Activated CD4-positive, alpha-beta T cell treated with anti-CD3 and anti-CD28 coated beads, Interleukin-2, amount 50 U/mL, for 48 hours (primary cell): ENCODE measurements around the gene NIPAL4.
"Not testable (repeated sequence)": the region's sequence is repeated elsewhere in the genome, so short reads cannot be mapped to it uniquely, and the experiment has no call there.

ENCODE experiments used
- DNase-seq, 2 experiments: peaks; one replicate each; pipeline ENCODE4 v3.0.0-alpha.2; 2020

NIPAL4 gene

DNA sequence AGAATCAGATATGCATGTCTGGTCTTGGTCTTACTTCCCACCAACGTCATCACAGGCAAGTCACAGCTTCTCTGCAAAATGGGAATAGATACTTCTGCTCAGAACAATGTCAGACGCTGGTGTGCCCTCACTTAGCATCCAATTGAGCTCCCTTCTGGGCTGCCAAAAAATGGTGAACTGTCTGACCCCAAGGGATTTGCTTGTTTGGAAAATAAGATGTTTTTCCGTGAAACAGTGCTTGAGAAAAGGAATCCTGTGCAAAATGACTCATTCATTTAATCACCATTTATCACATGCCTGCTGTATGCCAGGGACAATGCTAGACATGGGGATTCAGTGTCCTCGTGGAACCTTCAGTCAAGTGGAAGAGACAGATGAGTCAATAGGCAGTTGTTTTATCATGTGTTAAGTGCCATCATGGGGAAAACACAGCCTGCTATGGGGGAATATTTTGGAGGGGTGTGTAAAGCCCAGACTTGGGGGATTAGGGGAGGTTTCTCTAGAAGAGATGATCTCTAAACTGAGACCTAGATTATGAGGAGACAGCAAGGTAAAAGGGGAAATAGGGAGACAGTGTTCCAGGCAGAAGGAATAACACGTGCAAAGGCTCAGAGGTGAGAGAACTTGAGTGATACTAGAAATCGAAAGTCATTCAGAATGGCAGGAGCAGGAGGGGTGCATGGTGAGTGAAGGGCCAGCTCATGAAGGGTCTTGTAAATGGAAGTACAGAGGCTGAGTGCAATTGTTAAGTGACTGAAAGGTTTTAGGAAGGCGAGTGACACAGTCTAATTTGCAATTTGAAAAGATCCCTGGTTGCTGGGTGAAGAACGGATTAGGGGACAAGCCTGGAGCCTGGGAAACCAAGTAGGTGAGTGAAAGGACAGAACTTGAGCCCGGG lies 3.9 kb downstream of the NIPAL4 start:
- DNase-seq = no peak

GRCh38 chr5:157464519-157465171 lies 4.6 kb downstream of the NIPAL4 start:
- DNase-seq = peak; percentile 70 to 80

GRCh38 chr5:157468293-157468965 lies 8.4 kb downstream of the NIPAL4 start:
- DNase-seq = no peak

DNA sequence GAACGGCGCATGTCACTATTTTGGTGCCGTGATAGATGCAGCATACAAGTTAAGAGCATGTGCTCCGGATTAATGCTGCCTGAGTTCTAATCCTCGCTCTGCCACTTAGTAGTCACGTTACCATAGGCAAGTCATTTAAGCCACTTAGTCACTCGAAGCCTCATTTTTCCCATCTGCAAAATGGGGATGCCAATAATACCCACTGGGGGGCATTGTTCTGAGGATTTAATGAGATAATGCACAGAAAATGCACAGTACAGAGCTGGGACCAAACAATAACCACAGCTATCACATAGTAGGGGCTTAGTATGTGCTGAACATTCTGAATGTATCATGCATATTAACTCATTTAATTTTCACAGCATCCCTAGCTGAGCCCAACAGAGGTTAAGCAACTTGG lies 9.1 kb downstream of the NIPAL4 start:
- DNase-seq = no peak

- DNase-seq = no peak
Measured at GRCh38 chr5:157469687-157470086, 9.7 kb downstream of the NIPAL4 start.

DNA sequence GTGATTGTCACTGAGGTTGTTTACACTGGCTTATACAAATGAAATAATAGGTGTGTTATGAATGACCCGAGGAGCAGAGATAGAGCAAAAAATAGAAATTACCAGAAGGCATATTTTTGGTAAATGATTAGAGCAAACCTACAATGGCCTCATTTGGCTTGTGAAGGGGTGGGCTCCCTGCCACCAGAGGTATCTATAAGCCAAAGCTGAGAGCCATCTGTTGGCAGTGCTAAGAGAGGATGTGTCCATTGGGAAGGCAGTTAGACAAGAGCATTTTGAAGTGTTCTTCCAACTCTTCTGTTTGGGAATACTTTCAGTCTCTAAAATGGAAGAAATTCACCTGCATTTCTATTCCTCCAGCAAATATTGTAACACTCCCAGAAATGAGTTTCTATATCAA lies 10.6 kb downstream of the NIPAL4 start:
- DNase-seq = no peak

- DNase-seq = peak; percentile 40 to 50
Measured at GRCh38 chr5:157471709-157472108, 11.7 kb downstream of the NIPAL4 start.

DNA sequence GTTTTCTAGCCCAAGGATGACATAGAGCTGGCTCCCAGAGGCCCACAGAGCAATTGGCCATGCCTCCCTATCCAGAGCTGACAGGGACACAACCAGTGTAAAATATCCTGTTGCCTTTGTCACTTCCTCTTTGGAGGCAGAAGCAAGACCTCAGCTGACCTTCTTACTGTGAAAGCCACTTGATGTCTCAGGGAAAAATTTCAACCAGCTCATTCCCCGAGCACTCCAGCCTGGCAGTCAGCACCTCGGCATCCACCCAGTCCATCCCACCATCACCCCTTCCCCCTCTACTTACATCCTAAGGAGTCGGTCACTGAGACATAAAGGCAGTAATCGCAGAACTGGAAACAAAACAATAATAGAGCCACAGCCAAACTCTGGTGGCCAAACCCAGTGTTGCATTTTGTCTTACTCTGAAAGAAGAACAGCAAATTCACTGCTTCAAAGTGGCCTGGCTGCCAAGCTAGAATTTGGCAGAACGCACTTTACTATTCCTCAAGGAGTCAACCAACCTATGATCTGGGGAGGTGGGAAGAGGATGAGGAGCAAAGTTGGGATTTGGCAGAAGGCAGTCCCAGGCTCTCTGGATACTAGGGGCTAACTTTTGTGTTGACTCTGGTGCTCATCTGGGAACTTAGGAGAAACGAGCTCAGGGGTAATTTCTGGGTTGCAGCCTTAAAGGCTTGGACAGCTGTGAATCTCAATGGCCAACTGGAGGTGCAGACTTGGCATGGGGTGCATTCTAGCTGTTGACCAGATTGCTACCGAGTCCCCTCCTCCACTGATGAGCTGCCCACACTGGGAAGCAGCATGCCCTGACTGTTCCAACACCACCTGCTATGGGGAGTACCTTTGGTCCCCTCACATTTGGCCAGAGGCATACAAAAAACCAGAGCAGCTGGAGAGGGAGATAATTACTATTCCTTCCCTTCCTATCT lies 13.6 kb downstream of the NIPAL4 start:
- no peak for DNase-seq

DNA sequence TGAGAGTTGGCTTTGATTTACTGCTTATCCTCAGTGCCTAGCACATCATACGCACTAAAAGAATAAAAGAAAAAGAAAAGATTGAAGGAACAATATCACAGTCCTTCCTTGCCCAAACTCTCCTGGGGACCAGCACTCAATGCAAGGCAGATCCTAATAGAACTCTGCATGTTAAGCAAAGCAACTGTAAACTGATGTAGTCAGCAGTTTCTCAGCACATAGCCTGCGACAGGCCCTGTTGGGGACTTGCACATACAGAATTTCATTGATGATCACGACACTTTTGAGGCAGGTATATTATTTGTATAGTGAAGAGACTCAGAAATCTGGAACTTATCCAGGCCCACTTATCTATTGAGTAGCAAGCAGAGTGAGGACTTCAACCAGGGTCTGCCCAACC lies 15.4 kb downstream of the NIPAL4 start:
- DNase-seq = no peak

DNA sequence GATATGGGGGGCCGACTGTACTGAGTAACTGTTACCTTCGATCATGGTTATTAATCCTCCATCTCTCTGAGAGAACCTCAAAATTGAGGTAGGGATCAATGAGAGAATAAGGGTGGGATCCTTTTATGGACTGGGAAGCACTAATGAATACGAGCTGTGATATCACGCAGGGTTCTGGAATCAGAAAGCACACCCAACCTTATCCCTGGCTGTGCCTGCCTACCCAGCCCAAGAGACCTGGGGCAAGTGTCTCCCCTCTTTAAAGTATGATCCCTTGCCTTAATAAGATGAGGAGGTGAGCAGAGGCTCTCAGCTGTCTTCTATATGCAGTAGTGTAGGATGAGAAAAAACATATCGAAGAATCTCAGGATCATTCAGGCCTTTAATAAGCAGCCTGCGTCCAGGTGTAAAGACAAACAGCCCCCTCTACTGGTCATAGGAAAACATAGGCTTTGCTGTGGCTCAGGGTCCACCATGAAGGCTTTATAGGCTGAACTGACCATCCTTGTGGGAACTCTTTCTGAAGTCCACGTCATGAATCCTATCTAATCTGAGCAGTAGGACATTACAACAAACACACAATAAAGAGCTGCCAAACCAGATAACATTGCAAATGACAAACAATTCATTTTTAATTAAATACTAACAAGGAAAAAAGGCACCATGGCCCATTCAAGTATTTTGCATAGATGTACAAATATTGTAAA lies 16.8 kb downstream of the NIPAL4 start:
- DNase-seq = peak; percentile 13 to 24

DNA sequence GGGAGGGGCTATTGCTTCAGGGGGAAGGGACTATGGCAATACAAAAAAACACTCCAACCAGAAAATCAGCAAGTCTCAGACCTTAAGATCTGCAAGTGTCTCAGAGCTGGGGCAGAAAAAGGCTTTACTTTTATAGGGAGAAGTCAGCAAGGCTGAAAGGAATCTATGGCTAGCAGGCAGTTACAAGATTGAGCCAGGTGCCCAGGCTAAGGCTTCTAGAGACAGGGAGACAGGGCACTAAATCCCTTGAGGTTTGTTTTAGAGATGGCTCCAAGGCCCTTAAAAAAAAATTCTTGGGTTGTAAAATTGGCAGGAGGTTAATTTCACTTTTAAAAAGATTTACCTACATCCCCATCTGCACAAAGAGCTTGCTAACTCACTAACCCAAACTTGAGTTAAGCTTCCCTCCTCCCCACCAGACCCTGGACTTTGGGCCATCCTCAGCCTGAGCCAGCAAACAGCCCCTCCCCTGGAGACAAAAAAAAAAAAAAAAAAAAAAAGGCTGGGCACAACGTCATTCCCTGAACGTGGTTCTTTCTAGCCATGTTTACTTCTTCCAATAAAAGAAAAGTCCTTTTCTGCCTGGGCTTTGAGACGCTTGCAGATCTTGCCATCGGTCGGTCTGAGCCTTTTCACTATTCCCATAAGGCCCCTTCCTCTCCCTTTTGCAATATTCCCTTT lies 17.9 kb downstream of the NIPAL4 start:
- no peak for DNase-seq

GRCh38 chr5:157478726-157479125 lies 18.7 kb downstream of the NIPAL4 start:
- DNase-seq = no peak

GRCh38 chr5:157479166-157479565 lies 19.2 kb downstream of the NIPAL4 start:
- DNase-seq = no peak

- no peak for DNase-seq
Measured at GRCh38 chr5:157479612-157480510, 19.8 kb downstream of the NIPAL4 start.

- no peak for DNase-seq
Measured at GRCh38 chr5:157481265-157481664, 21.3 kb downstream of the NIPAL4 start.

- DNase-seq = no peak
Measured at GRCh38 chr5:157481666-157482065, 21.7 kb downstream of the NIPAL4 start.

DNA sequence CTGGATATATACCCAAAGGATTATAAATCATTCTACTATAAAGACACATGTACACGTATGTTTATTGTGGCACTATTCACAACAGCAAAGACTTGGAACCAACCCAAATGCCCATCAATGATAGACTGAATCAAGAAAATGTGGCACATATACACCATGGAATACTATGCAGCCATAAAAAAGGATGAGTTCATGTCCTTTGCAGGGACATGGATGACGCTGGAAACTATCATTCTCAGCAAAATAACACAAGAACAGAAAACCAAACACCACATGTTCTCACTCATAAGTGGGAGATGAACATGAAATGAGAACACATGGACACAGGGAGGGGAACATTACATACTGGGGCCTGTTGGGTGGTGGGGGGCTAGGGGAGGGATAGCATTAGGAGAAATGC lies 22.7 kb downstream of the NIPAL4 start:
- DNase-seq = not testable (repeated sequence)

GRCh38 chr5:157484768-157485167 lies 24.8 kb downstream of the NIPAL4 start:
- no peak for DNase-seq

DNA sequence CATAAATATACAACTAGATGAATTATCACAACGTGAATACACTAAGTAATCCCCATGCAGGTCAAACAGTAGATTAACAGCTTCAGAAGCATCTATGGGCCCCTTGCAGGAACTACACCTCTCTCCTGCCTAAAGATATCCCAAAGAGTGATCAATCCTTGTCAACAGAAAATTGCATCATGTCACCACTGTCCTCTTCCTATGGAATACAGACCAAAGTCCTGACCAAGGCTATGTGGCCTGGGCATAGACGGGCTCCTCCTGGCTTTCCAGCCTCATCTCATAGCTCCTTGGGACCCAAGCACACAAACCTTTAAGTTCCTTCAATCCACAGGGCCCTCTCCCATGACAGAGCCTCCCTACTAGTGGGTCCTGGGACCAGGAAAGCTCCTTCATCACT lies 25.3 kb downstream of the NIPAL4 start:
- no peak for DNase-seq

DNA sequence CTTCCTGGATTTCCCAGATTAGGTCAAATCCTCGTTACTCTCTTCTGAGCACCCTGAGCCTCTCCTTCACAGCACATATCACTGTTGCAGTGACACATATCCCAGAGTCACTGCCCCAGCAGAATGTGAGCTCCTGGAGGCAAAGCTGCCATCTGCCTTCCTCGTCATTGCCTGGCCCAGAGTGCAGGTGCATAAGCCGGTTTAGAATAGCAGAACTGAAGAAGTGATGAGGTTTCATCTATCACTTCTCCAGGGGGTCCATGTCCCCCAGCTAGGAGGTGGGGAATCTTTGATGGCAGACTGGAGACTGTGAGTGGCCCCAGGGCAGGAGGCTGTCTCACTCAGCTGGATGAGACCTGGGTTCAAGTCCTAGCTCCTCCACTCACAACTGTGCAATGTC lies 25.8 kb downstream of the NIPAL4 start:
- DNase-seq = no peak
